ENCODE data around the gene SPATA2. TPM values are rescaled to one million over a fixed set of nuclear protein-coding genes. Genes with fewer than 3 reads are reported as not detected.

SPATA2 gene
- total and polyA plus RNA-seq, 2 donors (not counting 3 experiments of a cell fraction or from before 2014, with no cell fraction given) = 4.9 to 6.1 TPM

DNA sequence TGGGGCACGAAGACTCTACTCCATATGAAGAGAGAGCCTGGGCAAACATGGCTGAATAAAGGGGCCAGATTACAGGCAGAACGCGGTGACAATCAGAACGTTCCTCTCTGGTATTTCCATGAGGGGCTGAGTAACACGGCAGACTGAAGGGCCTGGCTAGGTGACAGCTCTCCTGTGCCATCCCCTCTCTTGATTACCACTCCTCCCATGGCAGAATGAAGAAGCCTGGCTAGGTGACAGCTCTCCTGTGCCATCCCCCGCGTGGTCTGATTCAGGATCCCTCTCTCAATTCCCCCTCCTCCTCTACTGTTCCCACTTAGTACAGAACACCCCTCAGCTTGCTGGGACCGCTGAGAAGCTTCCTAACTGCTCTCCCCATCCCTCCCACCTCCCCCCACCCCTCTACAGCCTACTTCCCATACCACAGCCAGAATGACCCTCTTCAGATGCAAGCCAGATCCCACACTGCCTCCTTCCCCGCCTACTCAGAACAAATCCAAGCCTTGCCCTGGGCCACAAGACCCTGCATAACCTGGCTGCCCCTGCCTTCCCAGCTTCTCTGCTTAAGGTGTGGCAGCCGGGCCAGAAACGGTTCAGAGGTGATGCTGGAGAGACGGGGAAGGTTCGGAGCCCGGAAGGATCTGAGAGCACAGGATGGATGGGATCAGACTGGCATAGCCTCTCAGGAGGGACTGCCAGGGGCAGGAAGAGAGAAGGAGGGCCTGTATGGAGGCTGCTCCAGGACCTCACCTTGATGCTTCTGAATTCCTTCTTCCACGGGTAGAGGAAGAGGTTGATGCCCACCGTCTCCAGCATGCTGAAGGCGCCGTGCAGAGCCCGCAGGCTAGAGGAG lies 7.7 kb downstream of the SPATA2 start:
- Histone ChIP-seq H3K4me1 (ENCODE audit: control insufficient read depth, extremely low read depth, insufficient read depth, low read length) (no peaks in the 10 kb centered on the region), H3K27ac (ENCODE audit: insufficient read depth, low read depth, low read length) (no peak overlapping the region), H4K20me1 (replicated peaks; ENCODE audit: control insufficient read depth, extremely low read depth, insufficient read depth, low read length) (no peaks in the 10 kb centered on the region), H3K4me3 (replicated peaks in 1 of 3; ENCODE audit: insufficient read depth in 1 of 3, low read depth in 1 of 3, low read length in 3 of 3) (no peak overlapping the region), H3K4me2 (ENCODE audit: insufficient read depth, low read length) (no peak overlapping the region), H3K36me3 (ENCODE audit: control insufficient read depth in 2 of 2, extremely low read depth in 1 of 2, insufficient read depth in 2 of 2, low read length in 2 of 2) (peaks cover 4 to 29% of the 10 kb centered on the region in 2 experiments), H3K9me1 (replicated peaks; ENCODE audit: control insufficient read depth, extremely low read depth, insufficient read depth, low read length) (no peaks in the 10 kb centered on the region), H3K79me2 (ENCODE audit: control insufficient read depth, insufficient read depth, low read length) (peaks cover 11% of the 10 kb centered on the region), H3K27me3 (ENCODE audit: control insufficient read depth in 2 of 2, insufficient read depth in 2 of 2, low read length in 2 of 2) (no peaks in the 10 kb centered on the region), H2AFZ (ENCODE audit: low read depth, low read length) (no peak overlapping the region), H3K9ac (replicated peaks; ENCODE audit: extremely low read depth, insufficient read depth, low read length) (no peak overlapping the region), H3K9me3 (replicated peaks; ENCODE audit: control insufficient read depth, insufficient read depth, low read length) (no peaks in the 10 kb centered on the region)
- FAIRE-seq (no peak), DNase-seq (ENCODE audit: low read depth, low spot score) (no peak)
- POLR2A ChIA-PET = no interaction called here
- TF ChIP-seq MYC (IDR thresholded peaks at IDR 0.05; ENCODE audit: low read depth, low read length) = no peak
- TF ChIP-seq, protein P1, sequence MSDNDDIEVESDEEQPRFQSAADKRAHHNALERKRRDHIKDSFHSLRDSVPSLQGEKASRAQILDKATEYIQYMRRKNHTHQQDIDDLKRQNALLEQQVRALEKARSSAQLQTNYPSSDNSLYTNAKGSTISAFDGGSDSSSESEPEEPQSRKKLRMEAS (IDR thresholded peaks at IDR 0.05; ENCODE audit: insufficient read depth, insufficient read length) = no peak
- no peak for TF ChIP-seq FOS (IDR thresholded peaks at IDR 0.05; ENCODE audit: borderline replicate concordance, insufficient read depth, low read length)
- TF ChIP-seq EZH2 (IDR thresholded peaks at IDR 0.05; ENCODE audit: borderline replicate concordance, low read depth, low read length, severe bottlenecking) = no peak
- TF ChIP-seq POLR2AphosphoS5 (IDR thresholded peaks at IDR 0.05; ENCODE audit: insufficient read depth, low read depth, low read length) = no peak
- TF ChIP-seq POLR2A (IDR thresholded peaks at IDR 0.05; ENCODE audit: low read depth, low read length) = no peak
- TF ChIP-seq JUN (IDR thresholded peaks at IDR 0.05; ENCODE audit: borderline replicate concordance, insufficient read depth, insufficient read length, low read depth) = no peak
- no peak for TF ChIP-seq CTCF (IDR thresholded peaks at IDR 0.05; ENCODE audit: extremely low read depth in 1 of 2, insufficient read depth in 1 of 2, low read depth in 1 of 2, low read length in 2 of 2)
- no peak for TF ChIP-seq GATA2 (IDR thresholded peaks at IDR 0.05; ENCODE audit: insufficient read depth, insufficient read length, low read depth, low read length)
- dilution Hi-C loops (cut with MboI; ENCODE audit: extremely low pct_ligation_motif_present, low sequenced_read_pairs) = no loop called here
- no TSS peak for BruUV-seq (replicated peaks)
- CTCF ChIA-PET = interaction anchor here (1.1 kb wide), 1 partner anchor 18 kb away, joined by 7 read pairs; no protein-coding TSS in a partner anchor
- intact Hi-C loops (cut with micrococcal nuclease) = no loop called here

All from endothelial cell of umbilical vein (primary cell).